GF-D8 (cell line): ENCODE results near the gene PIAS1.
"Not testable (repeated sequence)": the region's sequence is repeated elsewhere in the genome, so short reads cannot be mapped to it uniquely, and the experiment has no call there.

Experiments used
- DNase-seq: peaks from one replicate; lab custom pipeline; 2025; lab: John Stamatoyannopoulos, UW

The PIAS1 gene

GRCh38 chr15:68034719-68035293 lies 19.3 kb upstream of the PIAS1 start:
- no peak for DNase-seq

- DNase-seq: no peak
Measured at GRCh38 chr15:68038246-68038645, 15.9 kb upstream of the PIAS1 start.

GRCh38 chr15:68040144-68040543 lies 14.0 kb upstream of the PIAS1 start:
- no peak for DNase-seq

GRCh38 chr15:68042156-68042854 lies 11.8 kb upstream of the PIAS1 start:
- DNase-seq: no peak

- no peak for DNase-seq
Measured at GRCh38 chr15:68042855-68043222, 11.3 kb upstream of the PIAS1 start.

- no peak for DNase-seq
Measured at GRCh38 chr15:68045289-68046265, 8.5 kb upstream of the PIAS1 start.

- no peak for DNase-seq
Measured at GRCh38 chr15:68047826-68048225, 6.3 kb upstream of the PIAS1 start.

- no peak for DNase-seq
Measured at GRCh38 chr15:68051109-68051508, 3.0 kb upstream of the PIAS1 start.

GRCh38 chr15:68051907-68052306 lies 2.2 kb upstream of the PIAS1 start:
- DNase-seq: no peak

GRCh38 chr15:68052431-68052830 lies 1.7 kb upstream of the PIAS1 start:
- DNase-seq: no peak

GRCh38 chr15:68053001-68053400 lies 1.1 kb upstream of the PIAS1 start:
- DNase-seq: no peak

GRCh38 chr15:68054628-68055223 lies 611 bp downstream of the PIAS1 start:
- peak; percentile 40 for DNase-seq

- DNase-seq: no peak
Measured at GRCh38 chr15:68055224-68055705, 1.1 kb downstream of the PIAS1 start.

- DNase-seq: no peak
Measured at GRCh38 chr15:68056097-68056865, 2.2 kb downstream of the PIAS1 start.

- no peak for DNase-seq
Measured at GRCh38 chr15:68057034-68057433, 2.9 kb downstream of the PIAS1 start.

GRCh38 chr15:68057758-68058157 lies 3.6 kb downstream of the PIAS1 start:
- DNase-seq: no peak

GRCh38 chr15:68058970-68059369 lies 4.9 kb downstream of the PIAS1 start:
- not testable (repeated sequence) for DNase-seq

- DNase-seq: no peak
Measured at GRCh38 chr15:68059630-68060029, 5.5 kb downstream of the PIAS1 start.

- no peak for DNase-seq
Measured at GRCh38 chr15:68061171-68061570, 7.1 kb downstream of the PIAS1 start.

GRCh38 chr15:68061602-68062001 lies 7.5 kb downstream of the PIAS1 start:
- no peak for DNase-seq

- DNase-seq: no peak
Measured at GRCh38 chr15:68062214-68062613, 8.1 kb downstream of the PIAS1 start.
